Nucleus accumbens (tissue), 56 donors: Measurements from ENCODE around the gene CHRNA10.

ENCODE experiments used
- DNase-seq, 56 donors: peaks; one replicate each; lab custom pipeline; 2025; lab: John Stamatoyannopoulos, UW

Gene CHRNA10

GRCh38 chr11:3671334-3672254 lies at the start of gene CHRNA10:
TSS of gene CHRNA10 (minus strand) at chr11:3671384. CDS start at chr11:3671312, 72 bp downstream.
- DNase-seq = no peak

- no peak for DNase-seq
Measured at GRCh38 chr11:3712274-3712673, 41.1 kb upstream of the CHRNA10 start.

- no peak for DNase-seq
Measured at GRCh38 chr11:3710485-3711259, 39.5 kb upstream of the CHRNA10 start.

- no peak for DNase-seq
Measured at GRCh38 chr11:3709977-3710376, 38.8 kb upstream of the CHRNA10 start.

- no peak for DNase-seq
Measured at GRCh38 chr11:3707176-3707575, 36.0 kb upstream of the CHRNA10 start.

- no peak for DNase-seq
Measured at GRCh38 chr11:3703383-3703782, 32.2 kb upstream of the CHRNA10 start.

- DNase-seq = no peak
Measured at GRCh38 chr11:3700910-3701309, 29.7 kb upstream of the CHRNA10 start.

GRCh38 chr11:3700410-3700809 lies 29.2 kb upstream of the CHRNA10 start:
- DNase-seq = no peak

- no peak for DNase-seq
Measured at GRCh38 chr11:3686751-3687150, 15.6 kb upstream of the CHRNA10 start.

- no peak for DNase-seq
Measured at GRCh38 chr11:3685923-3686322, 14.7 kb upstream of the CHRNA10 start.

GRCh38 chr11:3684819-3685172 lies 13.6 kb upstream of the CHRNA10 start:
- no peak for DNase-seq

- no peak for DNase-seq
Measured at GRCh38 chr11:3684129-3684818, 13.1 kb upstream of the CHRNA10 start.

GRCh38 chr11:3683039-3683438 lies 11.9 kb upstream of the CHRNA10 start:
- no peak for DNase-seq

GRCh38 chr11:3679077-3679476 lies 7.9 kb upstream of the CHRNA10 start:
- DNase-seq = no peak

GRCh38 chr11:3675971-3676370 lies 4.8 kb upstream of the CHRNA10 start:
- DNase-seq = no peak

GRCh38 chr11:3674189-3674588 lies 3.0 kb upstream of the CHRNA10 start:
- DNase-seq = no peak

- no peak for DNase-seq
Measured at GRCh38 chr11:3669742-3670183, 1.4 kb downstream of the CHRNA10 start.

- DNase-seq = no peak
Measured at GRCh38 chr11:3669128-3669527, 2.1 kb downstream of the CHRNA10 start.

- DNase-seq = no peak
Measured at GRCh38 chr11:3667149-3668035, 3.8 kb downstream of the CHRNA10 start.

- no peak for DNase-seq
Measured at GRCh38 chr11:3666023-3666530, 5.1 kb downstream of the CHRNA10 start.
